ENCODE data around the gene COL27A1. TPM values are rescaled to one million over a fixed set of nuclear protein-coding genes. Genes with fewer than 3 reads are reported as not detected.

The COL27A1 gene
- total and polyA plus RNA-seq, 8 donors: 9.7 to 109 (median 19.6) TPM

DNA sequence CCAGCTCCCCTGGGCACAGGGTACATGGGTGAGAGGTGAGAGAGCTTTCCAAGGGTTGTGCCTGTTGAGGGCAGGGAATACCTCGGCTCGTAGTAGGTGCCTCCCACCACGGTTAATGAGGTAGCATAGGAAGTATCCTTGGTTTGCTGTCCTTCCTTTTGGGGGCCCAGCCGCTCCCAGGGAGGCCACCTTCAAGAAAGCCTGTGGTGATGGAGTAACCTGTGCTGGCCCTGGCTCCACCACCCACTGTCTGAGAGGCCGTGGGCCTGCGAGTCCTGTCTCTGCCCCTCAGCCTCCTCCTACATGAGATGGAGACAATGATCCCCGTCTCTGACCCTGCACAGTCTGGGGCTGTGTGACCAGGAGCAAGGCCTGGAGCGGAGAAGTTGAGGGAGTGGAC lies 40.8 kb downstream of the COL27A1 start:
- no peak for TF ChIP-seq CTCF (IDR thresholded peaks at IDR 0.05)
- H3K4me3 ChIP-seq: no peak overlapping the region
- intact Hi-C loops (cut with DNase I): no loop called here
- no peak for ATAC-seq
- 92 to 93% methylated on average over 8 of the region's 8 CpGs for WGBS, 2 donors
- H3K27me3 ChIP-seq: no peaks in the 10 kb centered on the region
- no peak for FAIRE-seq
- no peaks in the 10 kb centered on the region for H3K36me3 ChIP-seq
- peak in 1 of 6 donors; percentile 33 for DNase-seq
- no peak overlapping the region for H3K27ac ChIP-seq
- H3K9me3 ChIP-seq: no peaks in the 10 kb centered on the region
- H3K4me1 ChIP-seq: no peaks in the 10 kb centered on the region

DNA sequence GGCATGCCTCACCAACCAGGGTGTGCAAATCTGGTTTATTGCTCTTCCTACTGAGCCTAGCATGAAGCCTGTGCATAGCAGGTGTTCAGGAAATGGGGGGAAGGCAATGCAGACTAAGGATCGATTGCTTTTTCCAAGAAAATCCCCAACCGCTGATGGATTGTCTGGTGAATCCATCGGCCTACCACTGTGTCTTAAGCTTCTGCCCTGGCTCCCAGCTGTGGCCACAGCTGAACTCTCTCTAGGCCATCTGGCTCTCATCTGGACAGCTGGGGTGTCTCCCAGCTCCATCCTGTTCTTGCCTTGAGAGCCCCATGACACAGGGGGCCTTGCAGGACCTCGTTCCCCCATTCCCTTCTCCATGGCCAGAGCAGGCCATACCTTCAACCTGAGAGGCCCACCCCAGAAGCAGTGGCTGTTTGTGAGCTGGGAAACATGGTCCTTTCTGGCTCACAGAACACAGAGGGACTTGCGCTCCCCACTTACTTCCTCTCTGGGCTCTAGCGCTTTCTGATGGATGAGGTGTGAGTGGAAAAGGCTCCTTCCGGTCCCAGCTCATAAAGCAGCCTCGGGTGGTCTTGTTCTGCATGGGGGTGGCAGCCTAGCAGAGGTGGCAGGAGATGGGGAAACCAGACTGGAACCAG lies 41.8 kb downstream of the COL27A1 start:
- no peak overlapping the region for H3K27ac ChIP-seq
- no peaks in the 10 kb centered on the region for H3K36me3 ChIP-seq
- no peak for TF ChIP-seq CTCF (IDR thresholded peaks at IDR 0.05)
- intact Hi-C loops (cut with DNase I): no loop called here
- no peaks in the 10 kb centered on the region for H3K4me1 ChIP-seq
- no peaks in the 10 kb centered on the region for H3K9me3 ChIP-seq
- FAIRE-seq (no peak), DNase-seq (peak in 1 of 6 donors; percentile 25), ATAC-seq (no peak)
- 89 to 90% methylated on average over 8 of the region's 8 CpGs for WGBS, 2 donors
- H3K27me3 ChIP-seq: no peaks in the 10 kb centered on the region
- H3K4me3 ChIP-seq: no peak overlapping the region

DNA sequence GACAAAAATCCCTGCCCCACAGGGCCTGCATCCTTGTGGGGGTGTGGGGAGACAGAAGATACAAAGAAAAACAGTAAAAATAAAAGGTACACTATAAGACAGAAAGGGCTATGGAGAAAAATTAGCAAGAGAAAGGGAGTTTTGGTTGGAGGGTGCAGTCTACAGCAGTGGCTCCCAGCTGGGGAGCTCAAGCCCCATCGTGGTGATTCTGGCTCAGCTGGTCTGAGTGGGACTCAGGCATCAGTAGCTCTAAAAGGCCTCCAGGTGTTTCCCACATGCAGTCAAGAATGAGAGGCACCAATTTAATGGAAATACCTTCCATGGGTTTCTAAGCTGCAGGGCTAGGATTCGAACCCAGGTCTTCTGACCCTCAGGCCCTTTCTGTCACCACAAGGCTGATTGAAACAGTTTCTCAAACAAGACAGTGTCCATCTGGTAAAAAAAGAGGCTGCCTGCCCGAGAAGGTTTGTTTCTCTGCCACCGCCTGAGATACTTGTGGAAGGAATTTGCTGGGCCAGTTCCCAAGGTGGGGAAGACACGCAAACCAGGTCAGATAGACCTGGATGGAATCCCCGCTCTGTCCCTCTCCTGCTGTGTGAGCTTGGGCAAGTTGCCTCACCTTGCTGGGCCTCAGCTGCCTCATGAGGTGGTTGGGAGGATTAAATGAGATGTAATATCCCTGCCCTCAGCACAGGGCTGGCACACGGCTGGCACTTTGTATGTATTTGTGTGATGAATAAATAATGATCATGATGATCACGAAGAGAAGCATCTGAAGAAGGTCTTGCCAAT lies 43.1 kb downstream of the COL27A1 start:
- Histone ChIP-seq H3K4me1 (no peaks in the 10 kb centered on the region), H3K9me3 (no peaks in the 10 kb centered on the region), H3K4me3 (no peak overlapping the region), H3K36me3 (no peaks in the 10 kb centered on the region), H3K27ac (no peak overlapping the region), H3K27me3 (no peaks in the 10 kb centered on the region)
- FAIRE-seq: no peak
- no peak for TF ChIP-seq CTCF (IDR thresholded peaks at IDR 0.05)
- ATAC-seq: no peak
- peak in 1 of 6 donors; percentile 6 for DNase-seq
- intact Hi-C loops (cut with DNase I): no loop called here
- 86 to 92% methylated on average over 8 of the region's 8 CpGs for WGBS, 2 donors

DNA sequence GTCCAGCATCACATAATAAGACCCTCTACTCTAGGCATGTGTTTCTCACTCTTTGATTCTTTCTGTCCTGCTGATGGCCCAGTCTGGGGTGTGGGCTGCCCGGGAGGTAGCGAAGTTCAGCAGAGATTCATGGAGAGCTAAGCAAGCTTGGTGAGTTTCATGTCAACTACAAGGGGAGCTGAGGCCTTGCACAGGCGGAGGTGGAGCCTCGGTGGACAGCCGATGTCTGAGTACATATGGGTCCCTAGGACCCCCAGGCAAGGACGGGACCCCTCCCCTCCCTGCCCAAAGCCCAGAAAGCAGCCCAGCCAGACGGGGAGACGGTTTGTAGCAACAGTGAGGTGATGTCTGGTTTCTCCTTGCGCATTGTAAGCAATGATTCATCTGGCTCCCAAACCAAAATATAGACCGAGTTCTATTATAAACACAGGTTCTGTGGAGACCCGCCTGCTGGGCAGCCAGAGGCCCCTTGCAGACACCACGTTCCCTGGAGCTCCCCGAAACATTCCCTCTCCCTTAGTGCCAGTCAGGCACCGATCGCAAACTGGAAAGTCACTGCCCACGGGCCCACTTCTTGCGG lies 45.5 kb downstream of the COL27A1 start:
- DNase-seq: no peak
- Histone ChIP-seq H3K9me3 (no peaks in the 10 kb centered on the region), H3K4me3 (no peak overlapping the region), H3K4me1 (no peaks in the 10 kb centered on the region), H3K36me3 (no peaks in the 10 kb centered on the region), H3K27me3 (no peaks in the 10 kb centered on the region), H3K27ac (no peak overlapping the region)
- ATAC-seq: no peak
- TF ChIP-seq CTCF (IDR thresholded peaks at IDR 0.05): no peak
- FAIRE-seq: no peak
- intact Hi-C loops (cut with DNase I): no loop called here
- 90 to 93% methylated on average over 17 of the region's 17 CpGs for WGBS, 2 donors
